ENCODE measurements around the gene TRPM1. TPM values are rescaled to one million over a fixed set of nuclear protein-coding genes. Genes with fewer than 3 reads are reported as not detected.

TRPM1 gene
- total RNA-seq, 1 donor from 2014 or later, result not detected

DNA sequence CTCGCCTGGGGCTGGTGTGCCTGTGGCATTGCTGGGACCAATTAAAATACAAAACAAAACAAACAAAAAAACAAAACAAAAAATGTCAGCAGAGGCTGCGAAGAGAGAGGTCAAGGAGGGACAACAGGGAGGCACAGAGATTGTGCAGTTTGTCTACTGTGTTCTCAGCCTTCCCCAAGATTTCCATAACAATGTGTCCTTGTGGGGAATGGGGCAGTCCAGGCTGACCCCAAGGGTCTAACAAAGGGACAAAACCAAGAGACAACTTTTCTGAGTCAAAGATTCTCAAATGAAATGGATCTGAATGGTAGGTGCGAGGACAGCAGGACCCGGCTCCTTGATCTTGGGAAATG, 46.4 kb upstream of the TRPM1 start:
- TF ChIP-seq, protein P1, sequence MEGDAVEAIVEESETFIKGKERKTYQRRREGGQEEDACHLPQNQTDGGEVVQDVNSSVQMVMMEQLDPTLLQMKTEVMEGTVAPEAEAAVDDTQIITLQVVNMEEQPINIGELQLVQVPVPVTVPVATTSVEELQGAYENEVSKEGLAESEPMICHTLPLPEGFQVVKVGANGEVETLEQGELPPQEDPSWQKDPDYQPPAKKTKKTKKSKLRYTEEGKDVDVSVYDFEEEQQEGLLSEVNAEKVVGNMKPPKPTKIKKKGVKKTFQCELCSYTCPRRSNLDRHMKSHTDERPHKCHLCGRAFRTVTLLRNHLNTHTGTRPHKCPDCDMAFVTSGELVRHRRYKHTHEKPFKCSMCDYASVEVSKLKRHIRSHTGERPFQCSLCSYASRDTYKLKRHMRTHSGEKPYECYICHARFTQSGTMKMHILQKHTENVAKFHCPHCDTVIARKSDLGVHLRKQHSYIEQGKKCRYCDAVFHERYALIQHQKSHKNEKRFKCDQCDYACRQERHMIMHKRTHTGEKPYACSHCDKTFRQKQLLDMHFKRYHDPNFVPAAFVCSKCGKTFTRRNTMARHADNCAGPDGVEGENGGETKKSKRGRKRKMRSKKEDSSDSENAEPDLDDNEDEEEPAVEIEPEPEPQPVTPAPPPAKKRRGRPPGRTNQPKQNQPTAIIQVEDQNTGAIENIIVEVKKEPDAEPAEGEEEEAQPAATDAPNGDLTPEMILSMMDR (IDR thresholded peaks at IDR 0.05; ENCODE audit: unreplicated experiment), result no peak
- H3K4me3 Mint-ChIP-seq, result no peak overlapping the region
- H3K27me3 Mint-ChIP-seq (ENCODE audit: low read depth), result no peaks in the 10 kb centered on the region
- H3K4me1 Mint-ChIP-seq, result peaks cover 9% of the 10 kb centered on the region
- H3K36me3 Mint-ChIP-seq, result no peaks in the 10 kb centered on the region
- H3K27ac Mint-ChIP-seq, result no peak overlapping the region
- no peaks in the 10 kb centered on the region for H3K9me3 Mint-ChIP-seq
- DNase-seq (ENCODE audit: low spot score in 2 of 2, unreplicated experiment in 2 of 2), result no peak

DNA sequence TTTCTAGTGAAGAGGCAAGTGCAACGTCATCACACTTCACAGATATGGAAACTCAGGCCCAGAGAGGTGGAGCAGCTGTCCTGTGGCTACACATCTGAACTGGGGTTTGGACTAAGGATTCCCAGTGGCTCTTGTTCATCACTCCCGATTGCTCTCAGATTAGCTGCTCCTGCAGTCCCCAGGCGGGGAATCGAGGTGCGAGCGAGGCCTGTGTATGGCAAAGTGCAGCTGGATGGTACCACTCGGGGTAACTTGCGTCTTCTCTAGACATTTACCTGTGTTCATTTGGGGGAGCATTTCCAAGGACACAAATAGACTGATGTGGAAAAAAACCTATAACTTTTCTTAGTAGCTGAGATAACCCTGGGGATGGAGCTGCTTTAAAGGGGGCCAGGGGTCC, 45.9 kb upstream of the TRPM1 start:
- Mint-ChIP-seq H3K36me3 (no peaks in the 10 kb centered on the region), H3K27me3 (ENCODE audit: low read depth) (no peaks in the 10 kb centered on the region), H3K4me3 (no peak overlapping the region), H3K9me3 (no peaks in the 10 kb centered on the region), H3K4me1 (peaks cover 9% of the 10 kb centered on the region), H3K27ac (no peak overlapping the region)
- TF ChIP-seq, protein P1 (IDR thresholded peaks at IDR 0.05; ENCODE audit: unreplicated experiment), result no peak
- DNase-seq (ENCODE audit: low spot score in 2 of 2, unreplicated experiment in 2 of 2), result peak in 1 of 2 experiments; percentile 31

DNA sequence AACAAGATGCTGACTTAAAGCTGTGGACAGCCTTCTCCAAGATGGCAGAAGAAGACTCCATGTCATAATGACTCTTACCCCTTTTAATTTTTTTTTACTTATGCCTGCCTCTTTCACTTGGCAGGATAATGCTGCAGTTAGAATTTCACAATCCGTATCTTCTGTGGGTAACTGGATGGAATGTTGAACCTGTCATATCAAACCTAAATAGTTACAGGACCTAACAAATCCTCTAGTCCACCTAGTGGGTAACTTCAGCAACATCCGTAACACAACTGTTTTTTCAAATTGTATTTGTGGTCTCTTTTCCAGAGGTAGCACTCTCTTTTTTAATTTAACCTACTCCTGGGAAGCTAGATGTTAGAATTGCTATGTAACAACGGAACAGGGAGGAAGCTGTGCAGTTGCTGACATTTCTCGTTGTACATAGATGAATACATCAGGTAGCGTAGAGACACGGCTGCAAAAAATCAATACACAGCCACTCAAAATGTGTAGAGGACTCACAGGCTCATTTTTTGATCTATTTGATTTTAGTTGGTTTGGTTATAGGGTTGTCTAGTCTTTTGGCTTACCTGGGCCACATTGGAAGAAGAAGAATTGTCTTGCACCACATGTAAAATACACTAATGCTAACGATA, 43.9 kb upstream of the TRPM1 start:
- TF ChIP-seq, protein P1 (IDR thresholded peaks at IDR 0.05; ENCODE audit: unreplicated experiment), result no peak
- Mint-ChIP-seq H3K4me3 (no peak overlapping the region), H3K36me3 (no peaks in the 10 kb centered on the region), H3K27me3 (ENCODE audit: low read depth) (no peaks in the 10 kb centered on the region), H3K4me1 (peaks cover 9% of the 10 kb centered on the region), H3K27ac (no peak overlapping the region), H3K9me3 (no peaks in the 10 kb centered on the region)
- DNase-seq (ENCODE audit: low spot score in 2 of 2, unreplicated experiment in 2 of 2), result no peak

GRCh38 chr15:31141792-31142191, 40.3 kb upstream of the TRPM1 start:
- Mint-ChIP-seq H3K4me1 (no peaks in the 10 kb centered on the region), H3K27me3 (ENCODE audit: low read depth) (no peaks in the 10 kb centered on the region), H3K9me3 (no peaks in the 10 kb centered on the region), H3K36me3 (no peaks in the 10 kb centered on the region), H3K4me3 (no peak overlapping the region), H3K27ac (no peak overlapping the region)
- DNase-seq (ENCODE audit: low spot score in 2 of 2, unreplicated experiment in 2 of 2), result no peak
- TF ChIP-seq, protein P1 (IDR thresholded peaks at IDR 0.05; ENCODE audit: unreplicated experiment), result no peak

DNA sequence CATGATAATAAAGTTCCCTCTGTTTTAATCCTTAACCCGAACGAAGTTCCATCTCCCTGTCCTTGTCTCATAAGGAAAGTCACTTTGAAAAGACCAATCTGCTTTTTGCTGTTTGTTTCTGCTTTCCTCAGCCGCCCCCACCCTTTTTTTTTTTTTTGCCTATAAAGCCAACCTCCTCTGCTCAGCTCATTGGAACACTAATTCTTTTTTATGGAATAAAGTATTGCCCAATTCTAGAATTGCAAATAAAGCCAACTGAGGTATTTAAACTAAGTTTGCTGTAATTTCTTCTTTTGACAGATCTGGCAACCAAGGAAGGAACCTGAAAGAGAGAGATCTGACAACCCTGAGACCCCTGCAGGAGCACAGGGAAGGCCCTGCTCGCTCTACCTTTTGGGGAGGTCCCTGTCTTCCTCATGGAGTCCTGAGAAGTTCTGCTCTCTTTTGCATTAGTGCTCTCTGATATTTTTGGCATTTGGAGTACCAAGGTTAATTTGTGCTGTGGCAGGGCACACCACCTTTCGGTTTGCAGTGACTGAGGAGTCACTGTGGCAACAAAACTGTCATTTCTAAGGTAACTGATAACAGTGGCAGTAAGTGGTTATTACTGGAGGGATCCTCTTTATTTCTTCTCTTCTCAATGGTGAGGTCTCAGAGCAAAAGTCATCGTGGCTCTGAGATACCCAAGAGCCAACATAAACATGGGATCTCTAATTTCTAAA, 35.2 kb upstream of the TRPM1 start:
- Mint-ChIP-seq H3K4me3 (no peak overlapping the region), H3K27ac (no peak overlapping the region), H3K27me3 (ENCODE audit: low read depth) (no peaks in the 10 kb centered on the region), H3K36me3 (no peaks in the 10 kb centered on the region), H3K9me3 (peaks cover 7% of the 10 kb centered on the region), H3K4me1 (no peaks in the 10 kb centered on the region)
- TF ChIP-seq, protein P1 (IDR thresholded peaks at IDR 0.05; ENCODE audit: unreplicated experiment), result no peak
- DNase-seq (ENCODE audit: low spot score in 2 of 2, unreplicated experiment in 2 of 2), result peak in 1 of 2 experiments; percentile 11
